GDM1 (cell line): Measurements from ENCODE around the gene CDKN2AIPNL.
A peak's percentile ranks its signal among the peaks of the same experiment; 100 is the strongest.
"Not testable (repeated sequence)": the region's sequence is repeated elsewhere in the genome, so short reads cannot be mapped to it uniquely, and the experiment has no call there.

Experiments used
- DNase-seq: peaks from one replicate; lab custom pipeline; 2025; lab: John Stamatoyannopoulos, UW

CDKN2AIPNL gene

GRCh38 chr5:134397196-134397595, 14.5 kb downstream of the CDKN2AIPNL start:
- no peak for DNase-seq

GRCh38 chr5:134396274-134396673, 15.4 kb downstream of the CDKN2AIPNL start:
- no peak for DNase-seq

- DNase-seq, result no peak
Measured at GRCh38 chr5:134394932-134395331, 16.7 kb downstream of the CDKN2AIPNL start.

GRCh38 chr5:134392301-134392700, 19.4 kb downstream of the CDKN2AIPNL start:
- DNase-seq, result no peak

- no peak for DNase-seq
Measured at GRCh38 chr5:134387443-134387842, 24.2 kb downstream of the CDKN2AIPNL start.

GRCh38 chr5:134383980-134384697, 27.5 kb downstream of the CDKN2AIPNL start:
- DNase-seq, result no peak

- not testable (repeated sequence) for DNase-seq
Measured at GRCh38 chr5:134382204-134382603, 29.5 kb downstream of the CDKN2AIPNL start.

GRCh38 chr5:134380346-134380745, 31.3 kb downstream of the CDKN2AIPNL start:
- no peak for DNase-seq

GRCh38 chr5:134374232-134374631, 37.4 kb downstream of the CDKN2AIPNL start:
- DNase-seq, result no peak

GRCh38 chr5:134373633-134374032, 38.0 kb downstream of the CDKN2AIPNL start:
- not testable (repeated sequence) for DNase-seq

- no peak for DNase-seq
Measured at GRCh38 chr5:134371834-134372340, 39.8 kb downstream of the CDKN2AIPNL start.

GRCh38 chr5:134370871-134371833, 40.5 kb downstream of the CDKN2AIPNL start, which contains the start of gene UBE2B:
Gene UBE2B (plus strand): TSS chr5:134371569. CDS start chr5:134371596, 27 bp downstream.
- DNase-seq, result peak; percentile 97

GRCh38 chr5:134370311-134370870, 41.3 kb downstream of the CDKN2AIPNL start:
- no peak for DNase-seq

GRCh38 chr5:134365604-134366003, 46.1 kb downstream of the CDKN2AIPNL start:
- no peak for DNase-seq

GRCh38 chr5:134355681-134356080, 56.0 kb downstream of the CDKN2AIPNL start:
- no peak for DNase-seq
